Keratinocyte (primary cell): ENCODE measurements around the gene ACADM. TPM values are rescaled to one million over a fixed set of nuclear protein-coding genes. Genes with fewer than 3 reads are reported as not detected.

ENCODE experiments used
- DNase-seq: peaks from one replicate; pipeline ENCODE4 v3.0.0-alpha.2; 2011; ENCODE audit warnings: low read depth, missing footprints, low spot score
- FAIRE-seq: peaks from 2 replicates; lab custom pipeline; 2011; peaks lifted over from hg19 to GRCh38; lab: Jason Lieb, UNC
- H2AFZ ChIP-seq: 2 replicates; pipeline ENCODE4 v1.6.0; 2012; ENCODE audit warnings: low read length, control low read depth, inconsistent platforms; ENCODE audit not compliant: control insufficient read depth
- H3K27ac ChIP-seq: 2 replicates; pipeline ENCODE4 v1.5.1; 2011; ENCODE audit warnings: low read length; ENCODE audit not compliant: control insufficient read depth, insufficient read depth
- H3K27me3 ChIP-seq: 3 replicates; pipeline ENCODE4 v1.6.0; 2011; ENCODE audit warnings: low read length; ENCODE audit not compliant: control insufficient read depth, insufficient read depth; ENCODE audit errors: extremely low read depth
- H3K36me3 ChIP-seq, 2 experiments: 2 replicates in 1 of 2; 3 replicates in 1 of 2; pipeline ENCODE4 v1.5.1; 2011; ENCODE audit warnings: low read length in 2 of 2, mild to moderate bottlenecking in 1 of 2; ENCODE audit not compliant: control insufficient read depth in 2 of 2, insufficient read depth in 2 of 2; ENCODE audit errors: extremely low read depth in 1 of 2
- H3K4me1 ChIP-seq: 3 replicates; pipeline ENCODE4 v1.5.1; 2011; ENCODE audit warnings: low read length; ENCODE audit not compliant: control insufficient read depth, insufficient read depth; ENCODE audit errors: extremely low read depth
- H3K4me2 ChIP-seq: 3 replicates; pipeline ENCODE4 v1.6.0; 2011; ENCODE audit warnings: low read depth, low read length; ENCODE audit not compliant: control insufficient read depth, insufficient read depth; ENCODE audit errors: extremely low read depth
- H3K4me3 ChIP-seq, 3 experiments: fragments of 200-600 bp in 1 of 3; sonication (generic) in 1 of 3; 2 replicates in 2 of 3; 3 replicates in 1 of 3; pipeline ENCODE4 v1.5.1; 2011 to 2016; ENCODE audit warnings: low read length in 3 of 3, mild to moderate bottlenecking in 3 of 3, control low read depth in 2 of 3, inconsistent platforms in 1 of 3, low read depth in 1 of 3, mixed read lengths in 1 of 3, mixed run types in 1 of 3, moderate library complexity in 1 of 3; ENCODE audit not compliant: control insufficient read depth in 2 of 3, insufficient read depth in 2 of 3; ENCODE audit errors: extremely low read depth in 1 of 3
- H3K79me2 ChIP-seq: 2 replicates; pipeline ENCODE4 v1.6.0; 2012; ENCODE audit warnings: low read length; ENCODE audit not compliant: control insufficient read depth, insufficient read depth
- H3K9ac ChIP-seq: 3 replicates; pipeline ENCODE4 v1.6.0; 2011; ENCODE audit warnings: low read length; ENCODE audit not compliant: control insufficient read depth, insufficient read depth; ENCODE audit errors: extremely low read depth
- H3K9me1 ChIP-seq: 3 replicates; pipeline ENCODE4 v1.6.0; 2011; ENCODE audit warnings: low read length; ENCODE audit not compliant: control insufficient read depth, insufficient read depth; ENCODE audit errors: extremely low read depth
- H3K9me3 ChIP-seq: 2 replicates; pipeline ENCODE4 v1.5.1; 2012; ENCODE audit warnings: low read depth, low read length; ENCODE audit not compliant: control insufficient read depth
- H4K20me1 ChIP-seq: 3 replicates; pipeline ENCODE4 v1.6.0; 2011; ENCODE audit warnings: low read length; ENCODE audit not compliant: control insufficient read depth, insufficient read depth; ENCODE audit errors: extremely low read depth
- EZH2 ChIP-seq: IDR thresholded peaks from one replicate; pipeline ENCODE4 v1.6.1; 2012; ENCODE audit warnings: inconsistent platforms, mild to moderate bottlenecking, low read length, moderate library complexity
- dilution Hi-C: fragments of 300-500 bp; cut with MboI; formaldehyde crosslinking; loops from one replicate; pipeline ENCODE4 v1.7.0; 2020; ENCODE audit warnings: low sequenced_read_pairs; ENCODE audit not compliant: extremely low pct_ligation_motif_present
- polyA plus RNA-seq, 5 experiments: library from polyadenylated mRNA; depleted of rRNA in 3 of 5; stranded (reverse) in 3 of 5; stranded (forward) in 1 of 5; unstranded in 1 of 5; fragments of >200 nt; gene quantifications; 1 replicate in 1 of 5; 2 replicates in 3 of 5; 3 replicates in 1 of 5; pipeline versions ENCODE4 v1.2.1 to v1.2.3, GENCODE V29; 2011 to 2012; ENCODE audit warnings: missing spikeins in 2 of 5, low read depth in 1 of 5, low replicate concordance in 1 of 5
- small RNA-seq, 3 experiments: library from RNA; depleted of rRNA; stranded (forward); fragments of <200 nt; gene quantifications; one replicate each; pipeline ENCODE3, GENCODE V24; 2012; ENCODE audit warnings: low read depth in 3 of 3, low replicate concordance in 1 of 3; ENCODE audit not compliant: insufficient read length in 3 of 3
- TF ChIP-seq, protein P1 (sequence below), 3 experiments: IDR thresholded peaks in 1 of 3; conservative IDR thresholded peaks in 1 of 3; optimal IDR thresholded peaks in 1 of 3; 2 replicates in 2 of 3; 3 replicates in 1 of 3; pipeline versions ENCODE3 to v1.5.1; 2011; ENCODE audit warnings: low read length in 3 of 3, mild to moderate bottlenecking in 3 of 3, moderate library complexity in 2 of 3, control low read depth in 1 of 3, inconsistent platforms in 1 of 3; ENCODE audit not compliant: insufficient read depth in 2 of 3; ENCODE audit errors: extremely low read depth in 1 of 3

Gene ACADM
- polyA plus RNA-seq, 1 donor (not counting 4 experiments of a cell fraction or from before 2014, with no cell fraction given): 52.2 TPM

- H3K4me3 ChIP-seq: no peak overlapping the region
- no peaks in the 10 kb centered on the region for H3K27me3 ChIP-seq
- DNase-seq (no peak), FAIRE-seq (no peak)
- H3K27ac ChIP-seq: no peak overlapping the region
- TF ChIP-seq, protein P1, sequence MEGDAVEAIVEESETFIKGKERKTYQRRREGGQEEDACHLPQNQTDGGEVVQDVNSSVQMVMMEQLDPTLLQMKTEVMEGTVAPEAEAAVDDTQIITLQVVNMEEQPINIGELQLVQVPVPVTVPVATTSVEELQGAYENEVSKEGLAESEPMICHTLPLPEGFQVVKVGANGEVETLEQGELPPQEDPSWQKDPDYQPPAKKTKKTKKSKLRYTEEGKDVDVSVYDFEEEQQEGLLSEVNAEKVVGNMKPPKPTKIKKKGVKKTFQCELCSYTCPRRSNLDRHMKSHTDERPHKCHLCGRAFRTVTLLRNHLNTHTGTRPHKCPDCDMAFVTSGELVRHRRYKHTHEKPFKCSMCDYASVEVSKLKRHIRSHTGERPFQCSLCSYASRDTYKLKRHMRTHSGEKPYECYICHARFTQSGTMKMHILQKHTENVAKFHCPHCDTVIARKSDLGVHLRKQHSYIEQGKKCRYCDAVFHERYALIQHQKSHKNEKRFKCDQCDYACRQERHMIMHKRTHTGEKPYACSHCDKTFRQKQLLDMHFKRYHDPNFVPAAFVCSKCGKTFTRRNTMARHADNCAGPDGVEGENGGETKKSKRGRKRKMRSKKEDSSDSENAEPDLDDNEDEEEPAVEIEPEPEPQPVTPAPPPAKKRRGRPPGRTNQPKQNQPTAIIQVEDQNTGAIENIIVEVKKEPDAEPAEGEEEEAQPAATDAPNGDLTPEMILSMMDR (optimal IDR thresholded peaks at IDR 0.05 in 1 of 3, IDR thresholded peaks at IDR 0.05 in 1 of 3, conservative IDR thresholded peaks at IDR 0.05 in 1 of 3; ENCODE audit: extremely low read depth in 1 of 3, insufficient read depth in 2 of 3, low read length in 3 of 3): no peak
- no peak for TF ChIP-seq EZH2
- dilution Hi-C loops: no loop called here
- no peaks in the 10 kb centered on the region for H3K9me3 ChIP-seq
- H3K79me2 ChIP-seq: no peaks in the 10 kb centered on the region
- H3K36me3 ChIP-seq: no peaks in the 10 kb centered on the region
- no peak overlapping the region for H3K9ac ChIP-seq
- H3K4me2 ChIP-seq: no peak overlapping the region
- no peak overlapping the region for H2AFZ ChIP-seq
- H3K9me1 ChIP-seq: no peaks in the 10 kb centered on the region
- no peaks in the 10 kb centered on the region for H3K4me1 ChIP-seq
- H4K20me1 ChIP-seq: no peaks in the 10 kb centered on the region
Observed at GRCh38 chr1:75811211-75811981, 86.9 kb downstream of the ACADM start.

- no peak overlapping the region for H3K27ac ChIP-seq
Observed at GRCh38 chr1:75812065-75812464, 87.6 kb downstream of the ACADM start.

More at GRCh38 chr1:75812065-75812464, 87.6 kb downstream of the ACADM start:
- no peak for DNase-seq
- no peaks in the 10 kb centered on the region for H3K36me3 ChIP-seq
- no peaks in the 10 kb centered on the region for H3K79me2 ChIP-seq
- no peaks in the 10 kb centered on the region for H3K9me3 ChIP-seq
- dilution Hi-C loops: no loop called here
- H3K9ac ChIP-seq: no peak overlapping the region
- TF ChIP-seq EZH2: no peak
- TF ChIP-seq, protein P1 (optimal IDR thresholded peaks at IDR 0.05 in 1 of 3, IDR thresholded peaks at IDR 0.05 in 1 of 3, conservative IDR thresholded peaks at IDR 0.05 in 1 of 3; ENCODE audit: extremely low read depth in 1 of 3, insufficient read depth in 2 of 3, low read length in 3 of 3): no peak
- H4K20me1 ChIP-seq: no peaks in the 10 kb centered on the region
- no peak overlapping the region for H3K4me2 ChIP-seq
- H3K4me3 ChIP-seq: no peak overlapping the region
- H3K4me1 ChIP-seq: no peaks in the 10 kb centered on the region
- no peaks in the 10 kb centered on the region for H3K9me1 ChIP-seq
- H2AFZ ChIP-seq: no peak overlapping the region
- FAIRE-seq: no peak
- no peaks in the 10 kb centered on the region for H3K27me3 ChIP-seq

Small RNA genes within 50 kb of the gene (small RNA-seq; reads per million reads assigned to genes)
- gene SNORD45A: 0 reads per million in 3 experiments
- gene SNORD45B: 0 reads per million in 3 experiments
- gene SNORD45C: 0 reads per million in 3 experiments

Other genes starting within 250 kb of the ACADM start
- 0.31 to 0.72 TPM (median 0.49 TPM) in 3 replicates for gene SLC44A5, start 113.6 kb upstream of the ACADM start, polyA plus RNA-seq
- gene RABGGTB, start 61.5 kb downstream of the ACADM start, polyA plus RNA-seq: 72.1 to 243 TPM (median 119 TPM) in 3 replicates
- gene MSH4, start 72.2 kb downstream of the ACADM start, polyA plus RNA-seq: 0.05 to 0.13 TPM (median 0.10 TPM) in 3 replicates
- gene ASB17, start 207.7 kb downstream of the ACADM start, polyA plus RNA-seq: not detected in 3 replicates